WTC11 (cell line): ENCODE measurements around the gene ZBTB16. TPM values are rescaled to one million over a fixed set of nuclear protein-coding genes. Genes with fewer than 3 reads are reported as not detected.

ENCODE experiments used
- ATAC-seq: fragments of 200-7000 bp; cut with Tn5 transposase; 2 replicates; pipeline ENCODE4 v1.10.0; 2021; ENCODE audit warnings: mild to moderate bottlenecking, moderate library complexity
- CTCF ChIA-PET: fragments of 300-600 bp; sonication (Branson Sonifier 250); formaldehyde crosslinking; loops from one replicate; lab custom pipeline; 2021; ENCODE audit warnings: antibody characterized with exemption; lab: Charles Lee
- POLR2A ChIA-PET: fragments of 350-600 bp; sonication (Branson Sonifier 250); formaldehyde crosslinking; loops from one replicate; lab custom pipeline; 2021; ENCODE audit warnings: antibody characterized with exemption; lab: Charles Lee
- DNase-seq: peaks from one replicate; pipeline ENCODE4 v3.0.0; 2021; ENCODE audit warnings: low spot score
- H3K27ac Mint-ChIP-seq: 2 replicates; pipeline ENCODE4 v1.8.0; 2021; ENCODE audit warnings: mixed read lengths
- H3K27me3 Mint-ChIP-seq: 2 replicates; pipeline ENCODE4 v1.8.0; 2021; ENCODE audit warnings: low read depth, mild to moderate bottlenecking, moderate library complexity, mixed read lengths
- H3K36me3 Mint-ChIP-seq: 2 replicates; pipeline ENCODE4 v1.8.0; 2021; ENCODE audit warnings: mixed read lengths
- H3K4me1 Mint-ChIP-seq: 2 replicates; pipeline ENCODE4 v1.8.0; 2022; ENCODE audit warnings: mixed read lengths
- H3K4me3 Mint-ChIP-seq: 2 replicates; pipeline ENCODE4 v1.8.0; 2021; ENCODE audit warnings: mild to moderate bottlenecking, moderate library complexity, mixed read lengths
- H3K9me3 Mint-ChIP-seq: 2 replicates; pipeline ENCODE4 v1.8.0; 2021; ENCODE audit warnings: mixed read lengths
- FOXJ3 ChIP-seq: sonication (generic); formaldehyde crosslinking; IDR thresholded peaks from 2 replicates; pipeline ENCODE4 v1.9.0; 2021; ENCODE audit warnings: missing genetic modification reagents, mild to moderate bottlenecking, borderline replicate concordance
- FOXP1 ChIP-seq: sonication (generic); formaldehyde crosslinking; IDR thresholded peaks from 2 replicates; pipeline ENCODE4 v1.8.0; 2022; ENCODE audit warnings: missing genetic modification reagents, mild to moderate bottlenecking, moderate library complexity, borderline replicate concordance
- GABPB1 ChIP-seq: sonication (generic); formaldehyde crosslinking; IDR thresholded peaks from 2 replicates; pipeline ENCODE4 v1.8.1; 2023; ENCODE audit warnings: mild to moderate bottlenecking, missing genetic modification reagents
- GTF2I ChIP-seq: fragments of 250-450 bp; sonication (Bioruptor Pico); conservative IDR thresholded peaks from 2 replicates; pipeline ENCODE4 v1.4.0; 2021; ENCODE audit warnings: mild to moderate bottlenecking
- NR3C1 ChIP-seq: sonication (generic); formaldehyde crosslinking; conservative IDR thresholded peaks from 2 replicates; pipeline ENCODE4 v1.8.1; 2023; ENCODE audit warnings: low read depth, mild to moderate bottlenecking, missing genetic modification reagents
- PRRX2 ChIP-seq: fragments of 250-450 bp; sonication (Bioruptor Pico); IDR thresholded peaks from 2 replicates; pipeline ENCODE4 v1.8.0; 2021; ENCODE audit warnings: mild to moderate bottlenecking
- RORB ChIP-seq: fragments of 250-450 bp; sonication (Bioruptor Pico); IDR thresholded peaks from 2 replicates; pipeline ENCODE4 v1.9.0; 2021; ENCODE audit warnings: mild to moderate bottlenecking
- SMAD4 ChIP-seq: sonication (generic); formaldehyde crosslinking; IDR thresholded peaks from 2 replicates; pipeline ENCODE4 v1.8.0; 2022; ENCODE audit warnings: mild to moderate bottlenecking, missing genetic modification reagents
- TCF7 ChIP-seq: sonication (generic); formaldehyde crosslinking; IDR thresholded peaks from 2 replicates; pipeline ENCODE4 v1.8.0; 2022; ENCODE audit warnings: mild to moderate bottlenecking, low read depth, missing genetic modification reagents, moderate library complexity
- ZNF671 ChIP-seq: fragments of 250-450 bp; sonication (Bioruptor Pico); IDR thresholded peaks from 2 replicates; pipeline ENCODE4 v1.8.0; 2021; ENCODE audit warnings: mild to moderate bottlenecking
- total RNA-seq: library from RNA; stranded (reverse); gene quantifications from 3 replicates; pipeline ENCODE4 v1.2.3, GENCODE V29; 2021
- TF ChIP-seq, protein P1 (sequence below): fragments of 250-450 bp; sonication (Bioruptor Pico); IDR thresholded peaks from 2 replicates; pipeline ENCODE4 v1.9.0; 2021; ENCODE audit warnings: mild to moderate bottlenecking, borderline replicate concordance
- TF ChIP-seq, protein P2 (sequence below): sonication (generic); formaldehyde crosslinking; IDR thresholded peaks from 2 replicates; pipeline ENCODE4 v1.8.0; 2022; ENCODE audit warnings: mild to moderate bottlenecking, missing genetic modification reagents
- TF ChIP-seq, protein P3 (sequence below): sonication (generic); formaldehyde crosslinking; IDR thresholded peaks from 2 replicates; pipeline ENCODE4 v1.8.1; 2022; ENCODE audit warnings: low read depth, mild to moderate bottlenecking, moderate library complexity, missing genetic modification reagents, borderline replicate concordance
- TF ChIP-seq, protein P4 (sequence below): sonication (generic); formaldehyde crosslinking; IDR thresholded peaks from 2 replicates; pipeline ENCODE4 v1.8.0; 2022; ENCODE audit warnings: mild to moderate bottlenecking, missing genetic modification reagents
- TF ChIP-seq, protein P5 (sequence below): fragments of 250-450 bp; sonication (Bioruptor Pico); IDR thresholded peaks from 2 replicates; pipeline ENCODE4 v1.8.0; 2021; ENCODE audit warnings: mild to moderate bottlenecking
- TF ChIP-seq, protein P6 (sequence below): fragments of 250-450 bp; sonication (Bioruptor Pico); conservative IDR thresholded peaks from 2 replicates; pipeline ENCODE4 v1.9.0; 2021; ENCODE audit warnings: mild to moderate bottlenecking
- TF ChIP-seq, protein P7 (sequence below): fragments of 250-450 bp; sonication (Bioruptor Pico); IDR thresholded peaks from 2 replicates; pipeline ENCODE4 v1.9.0; 2021; ENCODE audit warnings: moderate library complexity, mild to moderate bottlenecking, inconsistent platforms, borderline replicate concordance
- TF ChIP-seq, protein P8 (sequence below): sonication (generic); formaldehyde crosslinking; IDR thresholded peaks from 2 replicates; pipeline ENCODE4 v1.8.0; 2023; ENCODE audit warnings: mild to moderate bottlenecking, missing genetic modification reagents

The ZBTB16 gene
- total RNA-seq, 1 experiment from 2014 or later, result 0.57 TPM

DNA sequence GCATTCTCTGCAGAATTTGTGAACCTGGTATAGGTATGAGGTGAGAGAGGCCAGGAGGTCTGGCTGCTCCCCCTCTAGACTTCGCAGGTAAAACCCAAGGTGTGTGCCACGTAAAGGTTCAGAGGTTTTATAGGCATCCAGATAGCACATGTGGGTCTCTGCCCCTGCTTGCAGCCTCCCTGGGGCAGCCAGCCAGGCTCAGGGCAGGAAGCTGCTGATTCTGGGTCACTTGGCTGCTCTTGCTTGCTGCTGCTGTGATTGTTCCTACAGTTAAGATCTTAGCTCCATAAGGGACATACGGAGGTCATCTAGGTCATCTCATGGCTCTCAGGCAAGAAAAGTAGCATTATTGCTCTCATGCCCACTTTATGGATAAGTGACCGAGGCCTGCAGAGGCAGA lies 30.2 kb downstream of the ZBTB16 start (continued):
- TF ChIP-seq FOXP1 (CRISPR knock-in tag) (no peak), PRRX2 (CRISPR knock-in tag) (no peak)
- TF ChIP-seq, protein P1, sequence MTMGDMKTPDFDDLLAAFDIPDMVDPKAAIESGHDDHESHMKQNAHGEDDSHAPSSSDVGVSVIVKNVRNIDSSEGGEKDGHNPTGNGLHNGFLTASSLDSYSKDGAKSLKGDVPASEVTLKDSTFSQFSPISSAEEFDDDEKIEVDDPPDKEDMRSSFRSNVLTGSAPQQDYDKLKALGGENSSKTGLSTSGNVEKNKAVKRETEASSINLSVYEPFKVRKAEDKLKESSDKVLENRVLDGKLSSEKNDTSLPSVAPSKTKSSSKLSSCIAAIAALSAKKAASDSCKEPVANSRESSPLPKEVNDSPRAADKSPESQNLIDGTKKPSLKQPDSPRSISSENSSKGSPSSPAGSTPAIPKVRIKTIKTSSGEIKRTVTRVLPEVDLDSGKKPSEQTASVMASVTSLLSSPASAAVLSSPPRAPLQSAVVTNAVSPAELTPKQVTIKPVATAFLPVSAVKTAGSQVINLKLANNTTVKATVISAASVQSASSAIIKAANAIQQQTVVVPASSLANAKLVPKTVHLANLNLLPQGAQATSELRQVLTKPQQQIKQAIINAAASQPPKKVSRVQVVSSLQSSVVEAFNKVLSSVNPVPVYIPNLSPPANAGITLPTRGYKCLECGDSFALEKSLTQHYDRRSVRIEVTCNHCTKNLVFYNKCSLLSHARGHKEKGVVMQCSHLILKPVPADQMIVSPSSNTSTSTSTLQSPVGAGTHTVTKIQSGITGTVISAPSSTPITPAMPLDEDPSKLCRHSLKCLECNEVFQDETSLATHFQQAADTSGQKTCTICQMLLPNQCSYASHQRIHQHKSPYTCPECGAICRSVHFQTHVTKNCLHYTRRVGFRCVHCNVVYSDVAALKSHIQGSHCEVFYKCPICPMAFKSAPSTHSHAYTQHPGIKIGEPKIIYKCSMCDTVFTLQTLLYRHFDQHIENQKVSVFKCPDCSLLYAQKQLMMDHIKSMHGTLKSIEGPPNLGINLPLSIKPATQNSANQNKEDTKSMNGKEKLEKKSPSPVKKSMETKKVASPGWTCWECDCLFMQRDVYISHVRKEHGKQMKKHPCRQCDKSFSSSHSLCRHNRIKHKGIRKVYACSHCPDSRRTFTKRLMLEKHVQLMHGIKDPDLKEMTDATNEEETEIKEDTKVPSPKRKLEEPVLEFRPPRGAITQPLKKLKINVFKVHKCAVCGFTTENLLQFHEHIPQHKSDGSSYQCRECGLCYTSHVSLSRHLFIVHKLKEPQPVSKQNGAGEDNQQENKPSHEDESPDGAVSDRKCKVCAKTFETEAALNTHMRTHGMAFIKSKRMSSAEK (CRISPR knock-in tag), result no peak
- TF ChIP-seq, protein P2, sequence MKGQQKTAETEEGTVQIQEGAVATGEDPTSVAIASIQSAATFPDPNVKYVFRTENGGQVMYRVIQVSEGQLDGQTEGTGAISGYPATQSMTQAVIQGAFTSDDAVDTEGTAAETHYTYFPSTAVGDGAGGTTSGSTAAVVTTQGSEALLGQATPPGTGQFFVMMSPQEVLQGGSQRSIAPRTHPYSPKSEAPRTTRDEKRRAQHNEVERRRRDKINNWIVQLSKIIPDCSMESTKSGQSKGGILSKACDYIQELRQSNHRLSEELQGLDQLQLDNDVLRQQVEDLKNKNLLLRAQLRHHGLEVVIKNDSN, result no peak
- TF ChIP-seq, protein P3, sequence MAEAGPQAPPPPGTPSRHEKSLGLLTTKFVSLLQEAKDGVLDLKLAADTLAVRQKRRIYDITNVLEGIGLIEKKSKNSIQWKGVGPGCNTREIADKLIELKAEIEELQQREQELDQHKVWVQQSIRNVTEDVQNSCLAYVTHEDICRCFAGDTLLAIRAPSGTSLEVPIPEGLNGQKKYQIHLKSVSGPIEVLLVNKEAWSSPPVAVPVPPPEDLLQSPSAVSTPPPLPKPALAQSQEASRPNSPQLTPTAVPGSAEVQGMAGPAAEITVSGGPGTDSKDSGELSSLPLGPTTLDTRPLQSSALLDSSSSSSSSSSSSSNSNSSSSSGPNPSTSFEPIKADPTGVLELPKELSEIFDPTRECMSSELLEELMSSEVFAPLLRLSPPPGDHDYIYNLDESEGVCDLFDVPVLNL, result no peak
- TF ChIP-seq, protein P4, sequence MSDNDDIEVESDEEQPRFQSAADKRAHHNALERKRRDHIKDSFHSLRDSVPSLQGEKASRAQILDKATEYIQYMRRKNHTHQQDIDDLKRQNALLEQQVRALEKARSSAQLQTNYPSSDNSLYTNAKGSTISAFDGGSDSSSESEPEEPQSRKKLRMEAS (CRISPR knock-in tag), result no peak

DNA sequence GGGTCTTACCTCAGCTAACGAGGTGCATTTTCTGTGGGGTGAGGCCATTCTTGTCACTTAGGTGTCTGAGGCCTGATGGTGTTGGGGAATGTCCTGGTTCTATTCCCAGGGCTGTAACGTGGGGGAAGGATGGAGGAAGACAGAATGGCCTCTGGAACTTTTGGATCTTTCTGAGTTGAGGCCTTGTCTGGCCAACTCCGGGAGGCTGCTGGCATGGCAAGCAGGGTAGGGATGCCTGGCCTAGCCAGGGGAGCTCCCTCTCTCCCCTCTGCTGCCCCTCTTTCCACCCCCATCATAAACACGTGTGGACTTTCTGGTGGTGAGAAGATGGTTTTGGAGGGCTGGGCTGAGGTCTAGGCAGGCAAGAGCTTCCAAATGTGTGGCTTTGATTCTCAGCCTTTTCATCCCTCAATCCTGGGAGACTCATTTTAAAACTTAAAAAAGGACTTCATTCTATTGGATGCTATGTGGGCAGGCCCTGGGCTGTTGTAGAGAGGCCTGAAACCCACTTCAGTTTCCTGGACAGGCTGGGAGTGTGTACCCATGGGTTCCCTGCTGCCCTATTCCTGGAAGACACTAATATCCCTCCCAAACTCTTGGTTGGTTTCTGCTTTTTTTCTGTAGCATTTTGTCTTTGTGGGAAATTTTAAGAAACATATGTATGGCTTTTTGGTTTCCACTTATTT lies 30.9 kb downstream of the ZBTB16 start:
- TF ChIP-seq ZNF671 (CRISPR knock-in tag) (no peak), SMAD4 (CRISPR knock-in tag) (no peak), GABPB1 (CRISPR knock-in tag) (no peak), FOXJ3 (no peak), NR3C1 (CRISPR knock-in tag) (no peak)
- TF ChIP-seq, protein P5, sequence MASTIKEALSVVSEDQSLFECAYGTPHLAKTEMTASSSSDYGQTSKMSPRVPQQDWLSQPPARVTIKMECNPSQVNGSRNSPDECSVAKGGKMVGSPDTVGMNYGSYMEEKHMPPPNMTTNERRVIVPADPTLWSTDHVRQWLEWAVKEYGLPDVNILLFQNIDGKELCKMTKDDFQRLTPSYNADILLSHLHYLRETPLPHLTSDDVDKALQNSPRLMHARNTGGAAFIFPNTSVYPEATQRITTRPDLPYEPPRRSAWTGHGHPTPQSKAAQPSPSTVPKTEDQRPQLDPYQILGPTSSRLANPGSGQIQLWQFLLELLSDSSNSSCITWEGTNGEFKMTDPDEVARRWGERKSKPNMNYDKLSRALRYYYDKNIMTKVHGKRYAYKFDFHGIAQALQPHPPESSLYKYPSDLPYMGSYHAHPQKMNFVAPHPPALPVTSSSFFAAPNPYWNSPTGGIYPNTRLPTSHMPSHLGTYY (CRISPR knock-in tag), result no peak
- TF ChIP-seq, protein P6, sequence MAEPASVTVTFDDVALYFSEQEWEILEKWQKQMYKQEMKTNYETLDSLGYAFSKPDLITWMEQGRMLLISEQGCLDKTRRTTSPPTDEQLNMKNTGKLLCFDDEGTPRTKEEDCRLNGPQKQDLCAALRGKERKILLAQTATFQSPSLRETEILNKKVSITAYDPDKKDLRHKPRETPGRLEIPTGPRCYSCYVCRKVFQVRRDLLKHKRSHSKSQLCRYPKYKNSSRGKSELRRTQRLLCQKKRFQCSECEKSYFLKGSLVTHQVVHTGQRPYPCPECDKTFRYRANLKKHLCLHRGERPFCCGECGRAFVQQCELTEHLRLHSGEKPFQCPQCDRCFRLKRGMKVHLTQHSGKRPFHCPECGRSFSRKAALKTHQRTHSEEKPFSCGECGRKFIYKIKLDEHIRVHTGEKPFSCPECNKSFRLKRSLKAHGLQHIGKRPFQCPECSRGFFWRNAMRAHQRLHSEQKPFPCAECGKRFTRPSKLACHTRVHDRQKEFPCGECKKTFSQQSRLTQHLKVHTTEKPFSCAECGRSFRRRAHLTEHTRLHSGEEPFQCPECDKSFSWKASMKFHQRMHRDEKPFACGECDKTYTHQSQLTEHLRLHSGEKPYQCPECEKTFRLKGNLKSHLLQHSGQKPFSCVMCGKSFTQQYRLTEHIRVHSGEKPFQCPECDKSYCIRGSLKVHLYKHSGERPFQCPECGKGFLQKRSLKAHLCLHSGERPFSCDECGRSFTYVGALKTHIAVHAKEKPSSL, result no peak
- no peaks in the 10 kb centered on the region; the same call in 1 of the 2 replicates for H3K27me3 Mint-ChIP-seq
- H3K9me3 Mint-ChIP-seq, result no peaks in the 10 kb centered on the region
- CTCF ChIA-PET, result no interaction called here
- H3K36me3 Mint-ChIP-seq, result no peaks in the 10 kb centered on the region
- H3K4me1 Mint-ChIP-seq, result peaks cover 18% of the 10 kb centered on the region
- DNase-seq, result no peak
- no peak overlapping the region for H3K4me3 Mint-ChIP-seq
- H3K27ac Mint-ChIP-seq, result no peak overlapping the region
- POLR2A ChIA-PET, result interaction anchor here (0.7 kb wide), 1 partner anchor 138 kb away, joined by 3 read pairs; no protein-coding TSS in a partner anchor
- no peak for ATAC-seq

DNA sequence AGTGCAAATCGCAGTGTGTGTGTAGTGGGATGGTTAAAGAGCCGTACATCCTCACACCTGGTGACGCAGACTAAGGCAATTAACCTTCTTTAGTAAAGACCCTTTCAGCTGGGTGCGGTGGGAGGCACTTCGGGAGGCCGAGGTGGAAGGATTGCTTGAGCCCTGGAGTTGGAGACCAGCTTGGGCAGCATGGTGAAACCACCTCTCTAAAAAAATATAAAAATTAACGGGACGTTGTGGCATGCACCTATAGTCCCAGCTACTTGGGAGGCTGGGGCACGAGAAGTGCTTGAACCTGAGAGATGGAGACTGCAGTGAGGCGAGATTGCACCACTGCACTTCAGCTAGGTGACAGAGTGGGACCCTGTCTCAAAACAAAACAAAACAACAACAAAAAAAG lies 31.5 kb downstream of the ZBTB16 start:
- H3K4me3 Mint-ChIP-seq, result no peak overlapping the region
- DNase-seq (no peak), ATAC-seq (no peak)
- POLR2A ChIA-PET, result no interaction called here
- H3K27me3 Mint-ChIP-seq, result no peaks in the 10 kb centered on the region; the same call in 1 of the 2 replicates
- H3K9me3 Mint-ChIP-seq, result no peaks in the 10 kb centered on the region
- CTCF ChIA-PET, result no interaction called here
- H3K4me1 Mint-ChIP-seq, result peaks cover 18% of the 10 kb centered on the region
- H3K27ac Mint-ChIP-seq, result no peak overlapping the region
- no peaks in the 10 kb centered on the region for H3K36me3 Mint-ChIP-seq
- TF ChIP-seq RORB, result no peak
- TF ChIP-seq, protein P7, sequence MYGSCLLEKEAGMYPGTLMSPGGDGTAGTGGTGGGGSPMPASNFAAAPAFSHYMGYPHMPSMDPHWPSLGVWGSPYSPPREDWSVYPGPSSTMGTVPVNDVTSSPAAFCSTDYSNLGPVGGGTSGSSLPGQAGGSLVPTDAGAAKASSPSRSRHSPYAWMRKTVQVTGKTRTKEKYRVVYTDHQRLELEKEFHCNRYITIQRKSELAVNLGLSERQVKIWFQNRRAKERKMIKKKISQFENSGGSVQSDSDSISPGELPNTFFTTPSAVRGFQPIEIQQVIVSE (CRISPR knock-in tag), result no peak
- no peak for TF ChIP-seq TCF7 (CRISPR knock-in tag)
- no peak for TF ChIP-seq GTF2I (CRISPR knock-in tag)
- TF ChIP-seq, protein P8, sequence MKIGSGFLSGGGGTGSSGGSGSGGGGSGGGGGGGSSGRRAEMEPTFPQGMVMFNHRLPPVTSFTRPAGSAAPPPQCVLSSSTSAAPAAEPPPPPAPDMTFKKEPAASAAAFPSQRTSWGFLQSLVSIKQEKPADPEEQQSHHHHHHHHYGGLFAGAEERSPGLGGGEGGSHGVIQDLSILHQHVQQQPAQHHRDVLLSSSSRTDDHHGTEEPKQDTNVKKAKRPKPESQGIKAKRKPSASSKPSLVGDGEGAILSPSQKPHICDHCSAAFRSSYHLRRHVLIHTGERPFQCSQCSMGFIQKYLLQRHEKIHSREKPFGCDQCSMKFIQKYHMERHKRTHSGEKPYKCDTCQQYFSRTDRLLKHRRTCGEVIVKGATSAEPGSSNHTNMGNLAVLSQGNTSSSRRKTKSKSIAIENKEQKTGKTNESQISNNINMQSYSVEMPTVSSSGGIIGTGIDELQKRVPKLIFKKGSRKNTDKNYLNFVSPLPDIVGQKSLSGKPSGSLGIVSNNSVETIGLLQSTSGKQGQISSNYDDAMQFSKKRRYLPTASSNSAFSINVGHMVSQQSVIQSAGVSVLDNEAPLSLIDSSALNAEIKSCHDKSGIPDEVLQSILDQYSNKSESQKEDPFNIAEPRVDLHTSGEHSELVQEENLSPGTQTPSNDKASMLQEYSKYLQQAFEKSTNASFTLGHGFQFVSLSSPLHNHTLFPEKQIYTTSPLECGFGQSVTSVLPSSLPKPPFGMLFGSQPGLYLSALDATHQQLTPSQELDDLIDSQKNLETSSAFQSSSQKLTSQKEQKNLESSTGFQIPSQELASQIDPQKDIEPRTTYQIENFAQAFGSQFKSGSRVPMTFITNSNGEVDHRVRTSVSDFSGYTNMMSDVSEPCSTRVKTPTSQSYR (CRISPR knock-in tag), result no peak
